K562 (cell line): ENCODE measurements around the gene PCSK6. TPM values are rescaled to one million over a fixed set of nuclear protein-coding genes. Genes with fewer than 3 reads are reported as not detected.

Source experiments
- ATAC-seq: fragments of 200-7000 bp; cut with Tn5 transposase; 3 replicates; pipeline ENCODE4 v1.9.1; 2020; ENCODE audit warnings: moderate library complexity
- BruUV-seq: library from RNA; stranded (reverse); fragments of 400-500 nt; replicated peaks from 2 replicates; lab custom pipeline; 2021; lab: Mats Ljungman, UMichigan
- CTCF ChIA-PET: fragments of 300-600 bp; formaldehyde crosslinking; extraction: SDS; loops from one replicate; lab custom pipeline; 2021; ENCODE audit warnings: low intra/inter-chr PET ratio; lab: Yijun Ruan, JAX
- POLR2A ChIA-PET: fragments of 300-600, 350-650 bp; sonication (Branson Sonifier 250); formaldehyde crosslinking; extraction: SDS; loops from one replicate; lab custom pipeline; 2021; ENCODE audit warnings: antibody characterized with exemption, inconsistent platforms; lab: Yijun Ruan, JAX
- DNase-seq, 4 experiments: peaks; one replicate each; pipeline versions ENCODE4 v3.0.0 to v3.0.0-alpha.2; 2011 to 2018; ENCODE audit warnings: low spot score in 3 of 4, mixed read lengths in 3 of 4; ENCODE audit errors: extremely low read depth in 1 of 4
- FAIRE-seq: peaks from 2 replicates; lab custom pipeline; 2011; peaks lifted over from hg19 to GRCh38; lab: Jason Lieb, UNC
- H2AFZ ChIP-seq: 2 replicates; pipeline ENCODE4 v1.6.0; 2011; ENCODE audit warnings: low read depth, low read length, control low read depth, inconsistent platforms
- H3K27ac ChIP-seq: fragments of 200-600 bp; 3 replicates; pipeline ENCODE4 v1.8.0; 2011; ENCODE audit warnings: low read depth, mild to moderate bottlenecking, control low read depth, inconsistent platforms, low read length, moderate library complexity, mixed read lengths; ENCODE audit errors: extremely low read depth
- H3K27me3 ChIP-seq, 2 experiments: fragments of 300-600 bp in 1 of 2; 2 replicates in 1 of 2; 3 replicates in 1 of 2; pipeline versions ENCODE4 v1.6.0 to v1.8.0; 2011; ENCODE audit warnings: inconsistent platforms in 2 of 2, low read length in 2 of 2, mild to moderate bottlenecking in 1 of 2, mixed read lengths in 1 of 2, moderate library complexity in 1 of 2; ENCODE audit not compliant: control insufficient read depth in 2 of 2, insufficient read depth in 2 of 2
- H3K36me3 ChIP-seq: fragments of 300-600 bp; 3 replicates; pipeline ENCODE4 v1.8.0; 2011; ENCODE audit warnings: mild to moderate bottlenecking, low read length, inconsistent platforms; ENCODE audit not compliant: control insufficient read depth, insufficient read depth
- H3K4me1 ChIP-seq, 2 experiments: fragments of 200-600 bp in 1 of 2; replicated peaks in 1 of 2; 2 replicates in 1 of 2; 3 replicates in 1 of 2; pipeline versions ENCODE4 v1.5.1 to v1.8.0; 2011; ENCODE audit warnings: inconsistent platforms in 2 of 2, low read length in 2 of 2, mild to moderate bottlenecking in 1 of 2, mixed read lengths in 1 of 2, moderate library complexity in 1 of 2; ENCODE audit not compliant: control insufficient read depth in 2 of 2, insufficient read depth in 2 of 2
- H3K4me2 ChIP-seq: 2 replicates; pipeline ENCODE4 v1.6.1; 2011; ENCODE audit warnings: low read length, control low read depth, inconsistent platforms, mixed read lengths; ENCODE audit not compliant: insufficient read depth
- H3K4me3 ChIP-seq: fragments of 200-600 bp; sonication (generic), shearing (Covaris generic); 2 replicates; pipeline ENCODE4 v1.5.1; 2016; ENCODE audit warnings: control low read depth, inconsistent platforms
- H3K79me2 ChIP-seq: fragments of 200-600 bp; 3 replicates; pipeline ENCODE4 v1.8.0; 2011; ENCODE audit warnings: low read length, inconsistent platforms; ENCODE audit not compliant: control insufficient read depth, insufficient read depth
- H3K9ac ChIP-seq, 2 experiments: 2 replicates each; pipeline versions ENCODE4 v1.6.0 to v1.6.1; 2011; ENCODE audit warnings: low read depth in 2 of 2, low read length in 2 of 2, control low read depth in 1 of 2, inconsistent platforms in 1 of 2, mild to moderate bottlenecking in 1 of 2, mixed read lengths in 1 of 2; ENCODE audit not compliant: insufficient read depth in 1 of 2
- H3K9me1 ChIP-seq: one replicate; pipeline ENCODE4 v1.6.0; 2011; ENCODE audit warnings: inconsistent platforms, mild to moderate bottlenecking, low read length, moderate library complexity; ENCODE audit not compliant: control insufficient read depth, insufficient read depth
- H3K9me3 ChIP-seq: replicated peaks from 2 replicates; pipeline ENCODE4 v1.5.1; 2011; ENCODE audit warnings: low read depth, low read length, inconsistent platforms; ENCODE audit not compliant: control insufficient read depth, insufficient read depth
- H4K20me1 ChIP-seq: replicated peaks from 2 replicates; pipeline ENCODE4 v1.6.1; 2011; ENCODE audit warnings: low read length, inconsistent platforms, mixed read lengths; ENCODE audit not compliant: control insufficient read depth, insufficient read depth
- FIP1L1 ChIP-seq: fragments of 200-400 bp; formaldehyde crosslinking; IDR thresholded peaks from 2 replicates; pipeline ENCODE4 v1.6.1; 2018; ENCODE audit warnings: mild to moderate bottlenecking, low read depth, low read length; ENCODE audit not compliant: poor library complexity, severe bottlenecking
- FOXK1 ChIP-seq: sonication (generic); formaldehyde crosslinking; IDR thresholded peaks from 2 replicates; pipeline ENCODE4 v1.8.0; 2022; ENCODE audit warnings: missing genetic modification reagents, mild to moderate bottlenecking, borderline replicate concordance
- NFRKB ChIP-seq: fragments of 450-650 bp; IDR thresholded peaks from 2 replicates; pipeline ENCODE4 v1.6.1; 2016; ENCODE audit warnings: low read depth
- TOE1 ChIP-seq, 2 experiments: fragments of 450-650 bp in 1 of 2; sonication (generic) in 1 of 2; formaldehyde crosslinking in 1 of 2; IDR thresholded peaks; 2 replicates each; pipeline versions ENCODE4 v1.7.1 to v1.8.0; 2016 to 2022; ENCODE audit warnings: borderline replicate concordance in 2 of 2, mild to moderate bottlenecking in 2 of 2, antibody characterized with exemption in 1 of 2, inconsistent platforms in 1 of 2, low read depth in 1 of 2, missing genetic modification reagents in 1 of 2, moderate library complexity in 1 of 2
- WGBS: fragments of 100-300 bp; shearing (Covaris generic); methylation state at CpG from one replicate; pipeline ENCODE4 v1.1.6; 2016; ENCODE audit warnings: low coverage, mixed read lengths; ENCODE audit not compliant: insufficient coverage; ENCODE audit errors: missing lambda C conversion rate; 5-methylcytosine and 5-hydroxymethylcytosine counted together
- in situ Hi-C: fragments of 300-500 bp; cut with MboI; formaldehyde crosslinking; loops from 4 replicates; pipeline ENCODE4 v1.15.0; 2018; ENCODE audit warnings: inconsistent platforms, mixed read lengths
- intact Hi-C: fragments of 100-400 bp; cut with micrococcal nuclease; formaldehyde crosslinking; loops from 2 replicates; pipeline ENCODE4 v1.14.2; 2022
- polyA plus RNA-seq, 8 experiments: library from polyadenylated mRNA; depleted of rRNA in 4 of 8; stranded (reverse) in 5 of 8; unstranded in 3 of 8; fragments of >200 nt; fragmentation: Nextera tagmentation in 2 of 8; fragmentation: Illumina TruSeq in 1 of 8; extraction: Ambion mirVana in 2 of 8; extraction: Trizol in 1 of 8; gene quantifications; 2 replicates each; pipeline versions ENCODE4 v1.2.1 to v1.2.3, GENCODE V29; 2011 to 2014; ENCODE audit warnings: inconsistent platforms in 1 of 8, missing spikeins in 1 of 8
- total RNA-seq, 7 experiments: library from RNA; depleted of rRNA in 6 of 7; stranded (reverse); fragments of >200 nt in 6 of 7; fragmentation: Illumina TruSeq in 2 of 7; extraction: Trizol in 2 of 7; gene quantifications; 2 replicates each; pipeline versions ENCODE4 v1.2.1 to v1.2.3, GENCODE V29; 2011 to 2021; ENCODE audit warnings: low replicate concordance in 1 of 7
- TF ChIP-seq, protein P1 (sequence below): IDR thresholded peaks from 2 replicates; pipeline ENCODE4 v1.6.1; 2016; ENCODE audit warnings: missing genetic modification characterization, missing compliant biosample characterization

The PCSK6 gene
- total and polyA plus RNA-seq, 9 of the 15 experiments (the other 6 are each of a cell fraction or from before 2014, with no cell fraction given) = 2.2 to 32.6 (median 14.5) TPM

DNA sequence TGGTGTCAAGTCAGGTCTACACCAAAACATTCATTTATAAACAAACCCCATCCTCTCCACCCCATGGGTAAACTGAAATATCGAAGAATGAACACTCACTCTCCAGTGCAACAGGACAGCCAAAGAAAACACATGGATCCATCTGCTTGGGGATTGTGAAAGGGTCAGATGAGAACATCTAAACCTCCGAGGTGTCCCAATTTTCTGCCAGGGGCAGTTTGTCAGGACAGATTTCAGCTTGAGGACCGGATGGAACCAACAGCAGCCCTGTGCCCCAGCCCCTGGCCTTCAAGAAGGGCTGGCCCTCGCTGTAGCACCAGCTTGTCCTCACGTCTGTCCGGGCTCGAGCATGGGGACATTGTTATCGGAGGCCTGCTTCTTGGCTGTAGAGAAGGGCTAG lies 45.5 kb downstream of the PCSK6 start:
- no peak for DNase-seq
- Histone ChIP-seq H3K9me1 (no peaks in the 10 kb centered on the region), H3K4me3 (no peak overlapping the region), H3K79me2 (no peaks in the 10 kb centered on the region; the same call in 2 of the 3 replicates)
- POLR2A ChIA-PET = no interaction called here
- BruUV-seq = no TSS peak
- no peak for TF ChIP-seq NFRKB
- TF ChIP-seq, protein P1, sequence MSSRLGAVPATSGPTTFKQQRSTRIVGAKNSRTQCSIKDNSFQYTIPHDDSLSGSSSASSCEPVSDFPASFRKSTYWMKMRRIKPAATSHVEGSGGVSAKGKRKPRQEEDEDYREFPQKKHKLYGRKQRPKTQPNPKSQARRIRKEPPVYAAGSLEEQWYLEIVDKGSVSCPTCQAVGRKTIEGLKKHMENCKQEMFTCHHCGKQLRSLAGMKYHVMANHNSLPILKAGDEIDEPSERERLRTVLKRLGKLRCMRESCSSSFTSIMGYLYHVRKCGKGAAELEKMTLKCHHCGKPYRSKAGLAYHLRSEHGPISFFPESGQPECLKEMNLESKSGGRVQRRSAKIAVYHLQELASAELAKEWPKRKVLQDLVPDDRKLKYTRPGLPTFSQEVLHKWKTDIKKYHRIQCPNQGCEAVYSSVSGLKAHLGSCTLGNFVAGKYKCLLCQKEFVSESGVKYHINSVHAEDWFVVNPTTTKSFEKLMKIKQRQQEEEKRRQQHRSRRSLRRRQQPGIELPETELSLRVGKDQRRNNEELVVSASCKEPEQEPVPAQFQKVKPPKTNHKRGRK (tag) = no peak
- no peak for TF ChIP-seq FOXK1 (CRISPR knock-in tag)
- TF ChIP-seq FIP1L1 = no peak
- no peak for TF ChIP-seq TOE1 (IDR thresholded peaks at IDR 0.05; ENCODE audit: borderline replicate concordance)
- no peak for TF ChIP-seq TOE1 (CRISPR knock-in tag; IDR thresholded peaks at IDR 0.05; ENCODE audit: borderline replicate concordance, low read depth)
- TF ChIP-seq, all 486 proteins: peak for 0
- H3K4me1 ChIP-seq = peaks cover 20 to 25% of the 10 kb centered on the region in 2 experiments; a peak in 4 of 5 replicates
- CTCF ChIA-PET = no interaction called here
- ATAC-seq = no peak
- peaks cover 9% of the 10 kb centered on the region; the same call in 2 of the 3 replicates for H3K36me3 ChIP-seq
- H3K27ac ChIP-seq = no peak overlapping the region
- H2AFZ ChIP-seq = no peak overlapping the region
- no peaks in the 10 kb centered on the region for H3K27me3 ChIP-seq
- intact Hi-C loops (no loop called here), in situ Hi-C loops (no loop called here)
- H4K20me1 ChIP-seq = no peaks in the 10 kb centered on the region
- no peak overlapping the region for H3K9ac ChIP-seq
- FAIRE-seq = no peak
- H3K9me3 ChIP-seq = no peaks in the 10 kb centered on the region
- WGBS = 68% methylated on average over 8 of the region's 8 CpGs
- H3K4me2 ChIP-seq = no peak overlapping the region
